Measurements from ENCODE around the gene PRPSAP1. TPM values are rescaled to one million over a fixed set of nuclear protein-coding genes. Genes with fewer than 3 reads are reported as not detected.

The PRPSAP1 gene
- total RNA-seq, 4 donors from 2014 or later: 133 to 198 (median 167) TPM

- no peak for DNase-seq
- no peak overlapping the region for H3K4me3 ChIP-seq (replicated peaks in 1 of 3)
Observed at GRCh38 chr17:76369804-76370203, 16.1 kb upstream of the PRPSAP1 start.

GRCh38 chr17:76369379-76369778, 15.7 kb upstream of the PRPSAP1 start:
- Histone ChIP-seq H3K4me3 (replicated peaks in 1 of 3) (no peak overlapping the region), H3K27me3 (no peaks in the 10 kb centered on the region), H3K9me3 (no peaks in the 10 kb centered on the region), H3K4me1 (peaks cover 0 to 14% of the 10 kb centered on the region in 2 donors), H3K36me3 (no peaks in the 10 kb centered on the region), H3K27ac (no peak overlapping the region)
- DNase-seq: no peak
- 78 to 84% methylated on average over 9 to 10 of the region's 10 CpGs for WGBS, 2 donors
- TF ChIP-seq CTCF (IDR thresholded peaks at IDR 0.05) (no peak), POLR2A (IDR thresholded peaks at IDR 0.05) (no peak)
- intact Hi-C loops (cut with DNase I): no loop called here

More at GRCh38 chr17:76369804-76370203, 16.1 kb upstream of the PRPSAP1 start:
- WGBS, 2 donors: 92% methylated on average over 5 of the region's 7 CpGs; no CpG with 5 or more reads in 1 of the 2 donors
- Histone ChIP-seq H3K36me3 (no peaks in the 10 kb centered on the region), H3K4me1 (peaks cover 0 to 14% of the 10 kb centered on the region in 2 donors), H3K27me3 (no peaks in the 10 kb centered on the region), H3K9me3 (no peaks in the 10 kb centered on the region), H3K27ac (peak overlapping the region in 1 of 3 donors; percentile 45)
- TF ChIP-seq POLR2A (IDR thresholded peaks at IDR 0.05): no peak
- intact Hi-C loops (cut with DNase I): no loop called here

GRCh38 chr17:76368545-76368944, 14.8 kb upstream of the PRPSAP1 start:
- H3K4me1 ChIP-seq: peaks cover 0 to 11% of the 10 kb centered on the region in 2 donors
- no peak for TF ChIP-seq POLR2A (IDR thresholded peaks at IDR 0.05)
- TF ChIP-seq CTCF (IDR thresholded peaks at IDR 0.05): no peak
- WGBS, 2 donors: 77 to 89% methylated on average over 10 to 11 of the region's 11 CpGs
- H3K27me3 ChIP-seq: no peaks in the 10 kb centered on the region
- no peaks in the 10 kb centered on the region for H3K36me3 ChIP-seq
- no peak overlapping the region for H3K27ac ChIP-seq
- H3K4me3 ChIP-seq (replicated peaks in 1 of 3): no peak overlapping the region
- intact Hi-C loops (cut with DNase I): no loop called here
- no peaks in the 10 kb centered on the region for H3K9me3 ChIP-seq
- DNase-seq: no peak

- Histone ChIP-seq H3K36me3 (no peaks in the 10 kb centered on the region), H3K4me3 (replicated peaks in 1 of 3) (no peak overlapping the region), H3K4me1 (peaks cover 0 to 4% of the 10 kb centered on the region in 2 donors), H3K27ac (no peak overlapping the region), H3K27me3 (no peaks in the 10 kb centered on the region), H3K9me3 (no peaks in the 10 kb centered on the region)
- intact Hi-C loops (cut with DNase I): no loop called here
- TF ChIP-seq POLR2A (IDR thresholded peaks at IDR 0.05): no peak
- TF ChIP-seq CTCF (IDR thresholded peaks at IDR 0.05): no peak
- no peak for DNase-seq
- 76 to 77% methylated on average over 6 of the region's 6 CpGs for WGBS, 2 donors
Observed at GRCh38 chr17:76367642-76368041, 13.9 kb upstream of the PRPSAP1 start.

- no peak overlapping the region for H3K4me3 ChIP-seq (replicated peaks in 1 of 3)
- H3K36me3 ChIP-seq: no peaks in the 10 kb centered on the region
- no peak for TF ChIP-seq CTCF (IDR thresholded peaks at IDR 0.05)
- TF ChIP-seq POLR2A (IDR thresholded peaks at IDR 0.05): no peak
- no peak overlapping the region for H3K27ac ChIP-seq
- no peaks in the 10 kb centered on the region for H3K27me3 ChIP-seq
- 96 to 97% methylated on average over 3 of the region's 3 CpGs for WGBS, 2 donors
- DNase-seq: no peak
- H3K4me1 ChIP-seq: peaks cover 0 to 16% of the 10 kb centered on the region in 2 donors
- no peaks in the 10 kb centered on the region for H3K9me3 ChIP-seq
- intact Hi-C loops (cut with DNase I): no loop called here
Observed at GRCh38 chr17:76366247-76366646, 12.5 kb upstream of the PRPSAP1 start.
